NCI-H510A (cell line): ENCODE data around the gene TMEM183A.

Source experiments
- DNase-seq: peaks from one replicate; lab custom pipeline; 2025; lab: John Stamatoyannopoulos, UW

TMEM183A gene

GRCh38 chr1:203072002-203072602 is 64.9 kb downstream of the TMEM183A start:
- no peak for DNase-seq

GRCh38 chr1:203072911-203073310 is 65.7 kb downstream of the TMEM183A start:
- DNase-seq: no peak

- DNase-seq: no peak
Observed at GRCh38 chr1:203073469-203073868, 66.3 kb downstream of the TMEM183A start.
